ENCODE data around the gene H19. TPM values are rescaled to one million over a fixed set of nuclear protein-coding genes. Genes with fewer than 3 reads are reported as not detected.
A peak's percentile ranks its signal among the peaks of the same experiment; 100 is the strongest.

The H19 gene
- polyA plus RNA-seq (ENCODE audit: insufficient read length in 3 of 3) = 1,000 to 10,000 TPM; 2,355 to 2,928 (median 2,601) TPM

DNA sequence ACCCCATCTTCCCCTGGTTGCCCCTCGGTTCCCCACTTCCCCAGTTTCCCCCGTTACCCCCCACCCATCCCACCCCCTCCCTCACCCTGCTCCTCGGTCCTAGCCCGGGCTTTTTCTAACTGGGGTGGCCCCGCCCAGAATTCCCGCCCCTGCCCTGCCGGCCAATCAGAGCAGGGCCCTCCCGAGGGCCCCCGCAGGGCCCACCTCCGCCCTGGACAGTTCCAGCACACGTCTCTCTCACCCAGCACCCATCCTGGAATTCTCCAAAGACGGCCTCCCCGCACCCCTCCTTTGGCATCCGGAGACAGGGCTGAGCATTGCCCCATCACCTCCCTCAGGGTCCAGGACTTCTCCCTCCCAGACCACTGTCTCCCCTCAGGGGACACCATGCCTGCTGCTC, at the start of gene H19:
TSS of gene H19 (minus strand) at position 88 of the 400 bp plus-strand sequence.
- no peak for DNase-seq (ENCODE audit: low read depth in 3 of 3, low spot score in 2 of 3)

DNA sequence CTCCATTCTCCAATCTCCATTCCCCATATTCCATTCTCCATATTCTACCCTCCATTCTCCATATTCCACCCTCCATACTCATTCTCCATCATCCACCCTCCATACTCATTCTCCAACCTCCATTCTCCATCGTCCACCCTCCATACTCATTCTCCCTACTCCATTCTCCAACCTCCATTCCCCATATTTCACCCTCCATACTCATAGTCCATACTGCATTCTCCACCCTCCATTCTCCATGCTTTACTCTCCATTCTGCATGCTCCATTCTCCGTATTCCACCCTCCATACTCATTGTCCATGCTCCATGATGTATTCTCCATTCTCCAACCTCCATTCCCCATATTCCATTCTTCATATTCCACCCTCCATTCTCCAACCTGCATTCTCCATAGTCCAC, 44.3 kb upstream of the H19 start:
- no peak for DNase-seq (ENCODE audit: low read depth in 3 of 3, low spot score in 2 of 3)

DNA sequence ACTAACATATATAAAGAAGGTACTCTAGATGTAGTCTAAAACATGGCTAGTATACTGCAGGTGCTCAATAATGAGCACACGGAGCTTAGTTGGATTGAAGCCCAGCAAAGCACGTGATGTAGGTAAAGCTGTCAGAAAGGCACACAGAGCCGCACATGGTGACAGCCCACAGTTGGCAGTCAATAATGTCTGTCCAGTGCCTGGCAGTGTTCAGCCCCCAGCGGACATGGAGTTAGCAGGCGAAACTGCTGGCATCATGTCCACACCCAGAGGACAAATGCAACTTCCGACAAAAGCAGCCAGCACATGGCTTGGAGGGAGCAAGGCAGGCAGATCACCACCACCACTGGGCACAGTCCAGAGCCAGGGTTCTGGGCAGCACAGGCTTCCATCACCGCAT, 43.5 kb upstream of the H19 start:
- DNase-seq (ENCODE audit: low read depth in 3 of 3, low spot score in 2 of 3) = no peak

DNA sequence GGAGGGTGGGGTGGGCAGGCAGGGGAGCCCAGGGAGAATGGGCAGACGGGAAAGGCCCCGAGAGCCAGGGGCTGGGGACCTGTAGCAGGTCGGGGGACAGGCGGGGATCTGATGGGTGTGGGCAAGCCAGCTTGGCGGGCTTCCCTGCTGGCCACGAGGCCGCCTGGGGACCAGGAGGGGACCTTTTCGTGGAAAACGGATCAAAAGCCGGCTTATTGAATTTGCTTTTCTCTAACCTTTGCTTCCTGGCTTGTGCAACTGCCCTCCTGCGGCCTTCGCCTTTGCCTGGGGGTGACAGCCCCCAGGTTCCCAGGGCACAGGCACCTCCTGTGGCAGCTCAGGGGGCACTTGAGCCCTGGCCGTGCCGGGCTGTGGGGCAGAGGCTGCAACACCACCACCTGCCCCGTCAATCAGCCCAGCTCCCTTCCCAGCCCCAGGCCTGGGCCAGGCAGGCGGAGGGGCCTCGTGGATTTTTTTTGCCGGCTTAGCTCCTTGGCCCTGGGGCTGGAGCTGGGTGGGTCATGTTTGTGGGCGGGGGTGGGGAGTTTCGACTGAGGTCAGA, 41.6 kb upstream of the H19 start:
- no peak for DNase-seq (ENCODE audit: low read depth in 3 of 3, low spot score in 2 of 3)

DNA sequence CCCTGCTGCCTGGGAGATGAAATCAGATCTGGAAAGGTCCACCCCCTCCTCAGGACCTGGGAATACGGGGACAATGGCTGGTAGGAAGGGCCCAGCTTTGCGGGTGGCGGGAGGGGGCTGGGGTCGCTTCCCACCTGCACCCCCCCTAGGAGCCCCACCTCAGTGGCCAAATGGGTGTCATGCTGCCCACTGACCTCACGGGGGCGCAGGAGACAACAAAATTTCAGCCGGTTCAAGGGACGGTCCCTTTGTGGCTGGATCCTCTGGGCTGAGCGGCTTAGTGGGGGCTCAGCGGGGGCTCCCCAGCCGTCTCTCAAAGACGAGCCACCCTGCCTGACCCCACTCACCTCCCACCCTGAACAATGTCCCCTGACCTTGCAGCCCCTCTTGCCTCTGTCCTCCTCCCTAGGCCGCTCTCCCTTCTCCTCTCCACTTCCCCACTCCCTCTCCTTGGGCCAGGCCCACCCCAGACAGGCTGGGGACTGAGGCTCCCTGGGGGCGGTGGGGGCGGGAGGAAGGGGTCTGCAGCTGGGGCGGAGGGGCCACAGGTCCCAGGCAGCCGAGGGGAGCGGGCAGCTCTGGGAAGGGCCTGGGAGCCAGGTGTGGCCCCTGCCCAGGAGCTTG, 39.3 kb upstream of the H19 start:
- no peak for DNase-seq (ENCODE audit: low read depth in 3 of 3, low spot score in 2 of 3)

DNA sequence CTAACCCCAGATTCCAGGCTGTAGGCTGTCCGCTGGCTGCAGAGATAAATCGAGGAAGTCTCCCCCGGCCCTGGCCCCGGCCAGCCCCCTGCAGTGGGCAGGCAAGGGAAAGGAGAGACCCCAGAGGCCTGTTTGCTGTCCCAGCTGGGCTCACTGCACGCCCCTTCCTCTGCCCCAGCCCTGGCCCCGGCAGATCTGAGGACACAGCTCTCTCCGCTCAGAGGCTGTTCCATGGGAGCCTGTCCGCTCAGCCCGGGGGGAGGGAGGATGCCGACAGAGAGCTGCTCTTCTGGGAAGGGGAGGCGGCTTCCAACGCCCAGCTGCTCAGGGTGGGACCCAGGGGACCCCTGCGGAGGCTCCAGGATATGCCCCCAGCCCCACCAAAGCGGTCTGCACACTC, 37.7 kb upstream of the H19 start:
- no peak for DNase-seq (ENCODE audit: low read depth in 3 of 3, low spot score in 2 of 3)

DNA sequence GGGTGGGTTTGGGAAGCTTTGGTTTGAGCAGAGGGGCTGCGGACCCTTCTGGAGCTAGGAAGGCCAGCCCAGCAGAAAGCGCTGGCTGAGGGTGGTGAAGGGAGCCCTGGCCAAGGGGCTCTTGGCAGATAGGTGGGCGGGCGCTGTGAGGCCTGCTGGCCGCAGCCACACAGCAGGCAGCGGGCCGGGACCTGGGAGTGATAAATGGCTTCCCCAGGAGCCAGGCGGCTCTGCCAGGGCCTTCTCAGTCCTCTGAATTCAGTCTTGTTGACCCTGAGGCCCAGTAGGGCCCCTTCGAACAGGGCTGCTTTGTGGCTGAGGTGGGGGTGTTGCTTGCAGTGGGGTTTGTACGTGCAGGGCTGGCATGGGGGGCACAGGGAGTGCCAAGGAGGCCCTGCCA, 33.4 kb upstream of the H19 start:
- no peak for DNase-seq (ENCODE audit: low read depth in 3 of 3, low spot score in 2 of 3)

DNA sequence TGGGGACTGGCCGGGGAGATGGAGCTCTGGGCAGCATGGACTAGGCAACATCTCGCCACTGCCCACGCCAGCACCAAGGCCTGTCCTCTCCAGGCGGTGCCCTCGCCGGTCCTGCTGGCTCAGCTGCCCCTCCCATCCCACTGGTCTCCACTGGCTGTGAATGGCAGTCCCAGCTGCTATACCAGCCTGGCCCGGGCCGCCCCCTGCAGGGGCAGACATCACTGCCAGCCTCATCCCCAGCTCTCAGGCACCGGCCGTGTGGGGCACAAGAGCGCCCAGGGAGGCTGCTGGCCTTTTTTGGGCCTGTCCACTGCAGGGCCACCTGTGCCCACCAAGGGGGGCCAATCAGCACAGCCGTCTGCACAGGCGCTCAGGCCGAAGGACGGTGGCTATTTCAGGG, 30.1 kb upstream of the H19 start:
- no peak for DNase-seq (ENCODE audit: low read depth in 3 of 3, low spot score in 2 of 3)

DNA sequence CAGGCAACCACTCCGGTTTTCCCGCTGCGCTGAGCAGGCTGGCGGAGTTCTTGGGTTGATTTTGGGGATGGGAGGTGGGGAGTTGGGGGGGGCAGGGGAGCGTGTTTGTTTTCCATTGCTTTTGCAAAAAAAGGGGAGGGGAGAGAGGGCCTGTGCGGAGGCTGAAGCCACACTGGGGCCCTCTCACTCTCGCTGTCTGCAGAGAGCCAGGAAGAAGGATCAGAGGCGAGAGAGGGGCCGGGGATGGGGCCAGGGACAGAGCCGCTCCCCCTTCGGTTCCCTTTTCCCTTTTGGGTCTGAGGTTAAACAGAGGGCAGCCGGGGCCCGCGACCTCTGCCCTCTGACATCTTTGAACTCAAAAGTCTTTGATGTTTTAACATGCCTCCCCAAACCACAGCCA, 17.4 kb upstream of the H19 start:
- DNase-seq (ENCODE audit: low read depth in 3 of 3, low spot score in 2 of 3) = no peak

DNA sequence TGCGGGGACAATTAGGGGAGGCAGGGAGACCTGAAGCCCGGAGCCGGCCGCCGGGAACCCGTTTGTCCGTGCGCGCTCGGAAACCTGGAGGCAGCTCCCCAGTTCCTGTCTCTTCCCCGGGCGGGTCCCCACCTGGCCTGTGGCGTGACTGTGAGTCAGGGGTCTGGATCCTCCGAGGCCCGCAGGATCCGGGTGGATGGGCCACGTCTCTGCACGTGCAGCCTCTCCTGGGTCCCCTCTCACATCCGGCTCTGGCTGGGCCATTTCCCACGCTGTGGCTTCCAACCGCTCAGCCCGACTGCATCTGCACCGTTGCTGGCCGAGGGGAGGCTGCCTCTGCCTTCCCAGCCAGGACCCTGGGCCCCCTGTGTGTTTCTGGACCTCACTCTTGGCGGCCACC, 14.8 kb upstream of the H19 start:
- DNase-seq (ENCODE audit: low read depth in 3 of 3, low spot score in 2 of 3) = no peak

DNA sequence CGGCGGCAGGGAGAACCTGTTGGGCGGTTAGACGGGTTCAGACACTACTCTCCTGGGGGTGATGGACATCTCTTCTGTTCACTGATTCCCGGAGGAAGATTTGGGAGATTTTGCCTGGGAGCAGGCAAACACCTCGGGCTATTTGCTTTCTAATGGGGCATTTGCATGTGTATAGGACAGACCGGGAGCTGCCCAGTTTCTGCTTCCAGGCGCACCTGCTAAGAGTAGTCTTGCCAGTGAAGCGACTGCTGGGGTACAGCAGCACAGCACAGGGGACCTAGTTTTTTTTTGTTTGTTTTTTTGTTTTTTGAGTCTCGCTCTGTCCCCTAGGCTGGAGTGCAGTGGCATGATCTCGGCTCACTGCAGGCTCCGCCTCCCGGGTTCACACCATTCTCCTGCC, 6.8 kb upstream of the H19 start:
- DNase-seq (ENCODE audit: low read depth in 3 of 3, low spot score in 2 of 3) = no peak

DNA sequence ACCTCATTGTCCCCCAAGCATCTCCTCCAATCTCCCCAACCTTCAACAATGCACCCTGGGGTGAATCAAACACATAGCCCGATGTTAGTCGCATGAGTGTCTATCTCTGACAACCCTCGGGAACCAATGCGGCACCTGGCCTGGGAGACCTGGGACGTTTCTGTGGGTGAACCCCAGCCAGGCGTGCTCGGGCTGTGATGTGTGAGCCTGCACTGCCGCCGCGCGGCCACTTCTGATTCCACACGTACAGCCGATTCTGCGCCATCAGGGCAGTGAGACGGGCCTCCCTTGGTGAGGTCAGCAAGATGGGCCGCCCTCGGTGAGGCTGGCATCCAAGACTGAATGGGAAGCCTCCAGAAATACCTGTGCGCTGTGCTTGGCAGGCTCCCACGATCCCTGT, 5.2 kb upstream of the H19 start:
- no peak for DNase-seq (ENCODE audit: low read depth in 3 of 3, low spot score in 2 of 3)

DNA sequence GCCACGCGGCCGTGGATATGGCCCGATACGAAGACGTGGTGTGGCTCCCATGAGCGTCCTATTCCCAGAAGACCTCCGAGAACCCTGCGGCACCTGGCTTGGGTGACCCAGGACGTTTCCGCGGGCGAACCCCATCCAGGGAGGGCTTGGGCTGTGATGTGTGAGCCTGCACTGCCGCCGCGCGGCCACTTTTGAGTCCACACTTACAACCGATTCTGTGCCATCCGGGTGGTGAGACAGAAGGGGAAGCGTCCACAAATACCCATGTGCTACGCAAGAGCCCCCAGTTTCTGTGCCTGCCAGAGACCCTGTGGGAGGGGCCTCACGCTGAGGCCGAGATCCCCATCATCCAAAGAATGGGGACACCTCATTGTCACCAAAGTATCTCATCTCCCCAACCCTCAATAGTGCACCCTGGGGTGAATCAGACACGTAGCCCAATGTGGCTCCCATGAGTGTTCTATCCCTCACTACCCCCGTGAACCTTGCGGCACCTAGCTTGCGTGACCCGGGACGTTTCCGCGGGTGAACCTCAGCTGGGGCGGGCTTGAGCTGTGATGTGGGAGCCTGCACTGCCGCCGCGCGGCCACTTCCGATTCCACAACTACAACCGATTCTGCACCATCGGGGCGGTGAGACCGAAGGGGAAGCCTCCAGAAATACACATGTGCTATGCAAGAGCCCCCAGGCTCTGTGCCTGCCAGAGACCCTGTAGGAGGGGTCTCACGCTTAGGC, 4.6 kb upstream of the H19 start:
- DNase-seq (ENCODE audit: low read depth in 3 of 3, low spot score in 2 of 3) = no peak

DNA sequence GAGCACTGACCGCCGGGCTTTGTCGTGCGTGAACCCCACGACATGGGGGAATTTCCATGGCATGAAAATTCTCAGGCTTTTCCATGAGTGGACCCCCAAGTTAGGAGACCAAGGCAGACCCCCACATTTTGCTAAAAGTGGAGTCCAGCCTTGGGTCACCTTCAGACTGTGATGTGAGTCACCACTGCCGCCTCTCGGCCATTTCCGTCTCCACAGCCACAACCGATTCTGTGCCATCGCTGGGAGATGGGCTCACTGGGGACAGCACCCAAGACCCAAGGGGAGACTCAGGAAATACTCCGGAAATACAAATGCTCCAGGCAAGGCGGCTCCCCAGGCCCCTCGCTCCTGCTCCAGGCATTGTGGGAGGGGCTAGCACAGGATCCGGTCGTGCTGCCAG, 1.2 kb upstream of the H19 start:
- no peak for DNase-seq (ENCODE audit: low read depth in 3 of 3, low spot score in 2 of 3)

DNA sequence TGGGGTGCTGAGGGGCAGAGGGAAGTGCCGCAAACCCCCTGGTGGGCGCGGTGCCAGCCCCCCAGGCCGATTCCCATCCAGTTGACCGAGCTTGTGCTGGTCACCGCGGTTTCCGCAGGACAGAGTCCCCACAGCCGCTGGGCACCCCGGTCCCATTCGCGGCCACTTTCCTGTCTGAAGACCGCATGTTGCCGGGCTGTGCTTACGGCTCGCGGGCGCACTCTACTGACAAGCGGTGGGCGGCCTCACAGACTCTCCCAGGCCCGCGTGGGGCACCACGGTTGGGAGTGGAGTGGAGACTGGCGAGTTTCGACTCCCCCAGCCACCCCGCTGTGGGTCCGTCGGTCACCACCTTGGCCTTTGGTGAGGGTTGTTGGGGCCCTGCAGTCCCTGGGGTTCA, 648 bp upstream of the H19 start:
- no peak for DNase-seq (ENCODE audit: low read depth in 3 of 3, low spot score in 2 of 3)

DNA sequence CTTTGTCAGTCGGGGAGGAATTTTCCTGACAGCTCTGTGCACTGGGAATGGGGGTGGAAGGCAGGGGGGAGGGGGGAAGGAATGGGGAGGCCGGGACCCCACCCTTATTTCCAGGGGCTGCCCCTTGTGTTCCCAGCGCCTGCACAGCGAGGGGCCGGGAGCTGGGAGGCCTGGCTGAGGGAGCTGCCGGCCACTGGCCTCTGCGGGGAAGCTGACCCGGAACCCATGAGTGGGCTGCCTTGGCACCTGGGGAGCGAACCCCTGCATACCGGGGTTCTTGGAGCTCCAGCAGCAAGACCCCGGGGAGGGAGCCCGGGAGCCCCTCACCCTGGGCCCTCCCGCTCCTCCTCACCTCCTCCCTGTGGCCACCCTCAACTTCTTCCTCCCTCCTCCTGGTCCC, 3.5 kb downstream of the H19 start:
- DNase-seq (ENCODE audit: low read depth in 3 of 3, low spot score in 2 of 3) = peak in 1 of 3 donors; percentile 0

DNA sequence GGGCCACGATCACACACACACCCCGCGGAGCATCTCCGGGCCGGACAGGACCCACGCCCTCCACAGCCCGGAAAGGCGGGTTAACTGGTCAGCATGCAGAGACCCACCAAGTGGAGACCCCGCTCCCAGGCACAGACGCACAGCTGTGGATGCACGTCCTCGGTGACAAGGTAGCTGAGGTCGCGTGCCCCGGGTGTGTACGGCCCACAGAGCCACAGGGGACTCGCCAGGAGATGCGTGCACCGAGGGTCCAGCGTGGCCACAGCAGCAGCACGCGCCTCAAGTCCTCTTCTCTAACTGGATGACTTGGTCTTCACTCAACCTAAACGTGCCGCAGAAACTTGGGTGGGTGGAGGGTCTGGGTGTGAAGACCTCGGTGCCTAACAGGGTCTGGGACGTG, 5.5 kb downstream of the H19 start:
- no peak for DNase-seq (ENCODE audit: low read depth in 3 of 3, low spot score in 2 of 3)

DNA sequence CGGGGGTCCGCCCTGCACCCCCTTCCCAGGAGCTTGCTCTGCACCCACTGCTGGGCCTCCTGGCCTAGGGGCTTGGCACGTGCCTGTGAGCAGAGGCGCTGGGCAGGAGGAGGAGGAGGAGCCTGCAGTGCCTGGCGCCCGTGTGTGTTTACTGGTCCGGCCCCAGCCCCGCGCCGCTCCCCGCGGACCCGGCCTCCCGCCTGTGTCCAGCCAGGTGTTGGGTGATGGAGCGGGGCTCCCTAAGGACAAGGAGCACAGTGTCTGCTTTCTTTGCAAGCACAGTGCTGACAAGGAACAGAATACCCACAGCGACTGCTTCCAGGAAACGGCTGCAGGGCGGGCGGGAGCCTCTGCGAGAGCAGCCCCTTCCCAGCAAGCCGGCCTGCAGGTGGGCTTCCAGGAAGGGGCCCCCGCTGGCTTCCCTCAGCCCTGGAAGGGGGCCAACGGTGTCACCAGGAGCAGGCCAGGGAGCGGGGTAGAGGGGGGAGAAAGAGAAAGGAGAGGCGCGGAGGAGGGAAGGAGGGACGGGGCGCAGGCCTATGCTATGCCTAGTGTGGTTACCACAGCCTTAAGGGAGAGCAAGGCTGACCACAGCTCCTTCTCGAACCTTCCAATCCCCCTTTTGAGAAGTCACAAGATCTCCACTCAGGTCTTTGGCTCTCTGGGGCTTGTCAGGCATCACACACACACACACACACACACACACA, 6.6 kb downstream of the H19 start:
- DNase-seq (ENCODE audit: low read depth in 3 of 3, low spot score in 2 of 3) = no peak

DNA sequence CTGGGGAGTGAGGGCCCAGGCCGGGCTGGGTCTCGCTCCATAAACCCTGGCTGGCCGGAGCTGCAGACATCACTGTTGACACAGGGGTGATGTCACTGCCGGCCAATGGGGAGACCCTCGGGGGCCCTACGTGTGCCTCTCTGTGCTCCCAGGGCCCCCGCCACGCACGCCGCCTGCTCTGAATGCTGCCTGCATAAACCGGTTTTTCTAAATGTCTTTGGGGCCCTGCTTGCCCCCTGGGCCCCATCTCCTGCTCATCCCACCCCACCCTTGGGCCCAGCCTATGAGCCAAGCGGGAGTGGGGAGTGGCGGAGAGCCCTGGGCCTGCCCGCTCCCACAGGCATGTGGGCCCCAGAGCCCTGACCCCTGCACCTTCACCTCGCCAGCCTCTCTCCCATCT, 7.7 kb downstream of the H19 start:
- DNase-seq (ENCODE audit: low read depth in 3 of 3, low spot score in 2 of 3) = no peak

DNA sequence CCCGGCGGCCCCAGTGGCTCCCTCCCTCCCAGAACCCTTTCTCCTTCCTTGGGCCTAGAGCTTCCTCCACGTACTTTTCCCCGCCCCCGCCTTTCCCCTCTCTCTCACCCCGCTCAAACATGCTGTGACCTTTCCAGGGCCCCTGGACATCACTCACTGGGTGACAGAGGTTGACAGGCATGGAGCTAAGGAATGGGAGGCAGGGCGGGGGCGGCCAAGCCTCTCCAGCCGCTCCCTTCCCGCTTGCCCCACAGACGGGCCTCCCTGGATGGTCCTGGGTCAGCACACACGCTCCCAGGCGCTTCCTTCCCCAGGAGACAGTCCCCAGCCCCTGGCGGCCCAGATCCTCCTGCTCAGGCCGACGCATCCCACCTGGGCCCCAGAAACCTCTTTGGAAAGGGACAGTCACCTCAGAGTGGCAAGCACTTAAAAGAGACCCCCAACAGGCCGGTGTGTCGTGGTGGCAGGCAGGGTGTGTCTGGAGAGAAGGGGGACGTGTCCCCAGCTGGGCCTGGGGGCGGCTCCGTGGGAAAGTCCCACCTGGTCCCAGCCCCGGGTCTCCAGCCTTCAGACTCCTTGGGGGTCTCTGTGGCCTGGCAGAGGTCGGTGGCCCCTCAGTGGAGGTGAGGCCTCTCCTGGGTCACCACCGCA, 8.8 kb downstream of the H19 start:
- peak; percentile 5 to 41 (median 25) for DNase-seq (ENCODE audit: low read depth in 3 of 3, low spot score in 2 of 3)

DNA sequence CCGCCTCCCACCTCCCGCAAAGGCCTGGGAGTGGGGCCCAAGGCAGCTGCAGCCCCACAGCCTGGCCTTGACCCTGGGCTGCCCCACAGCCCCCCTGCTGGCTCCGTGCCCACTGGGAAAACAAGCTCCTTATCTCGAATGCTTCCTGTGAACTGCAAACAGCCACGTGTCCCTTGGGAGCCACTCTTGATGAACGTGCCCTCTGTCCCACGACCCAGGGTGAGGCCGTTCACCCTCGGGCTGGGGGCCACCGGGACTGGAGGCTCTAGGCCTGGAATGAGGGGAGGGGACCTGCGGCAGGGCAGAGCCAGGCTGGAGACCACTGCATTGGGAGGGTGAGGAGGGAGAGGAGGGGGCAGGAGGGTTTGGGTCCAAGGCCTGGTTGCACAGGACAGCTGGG, 9.5 kb downstream of the H19 start:
- DNase-seq (ENCODE audit: low read depth in 3 of 3, low spot score in 2 of 3) = no peak
